ENCODE measurements around the gene NHERF2.
A peak's percentile ranks its signal among the peaks of the same experiment; 100 is the strongest.
"Not testable (repeated sequence)": the region's sequence is repeated elsewhere in the genome, so short reads cannot be mapped to it uniquely, and the experiment has no call there.

The NHERF2 gene

GRCh38 chr16:2009164-2009711, 17.5 kb upstream of the NHERF2 start:
- Mint-ChIP-seq H3K36me3 (peaks cover 33% of the 10 kb centered on the region), H3K4me1 (peaks cover 46% of the 10 kb centered on the region), H3K27ac (peak overlapping the region; percentile 93), H3K4me3 (peak overlapping the region; percentile 87), H3K9me3 (no peaks in the 10 kb centered on the region)
- DNase-seq (ENCODE audit: low spot score in 2 of 2) (no peak), ATAC-seq (peak; percentile 58)

DNA sequence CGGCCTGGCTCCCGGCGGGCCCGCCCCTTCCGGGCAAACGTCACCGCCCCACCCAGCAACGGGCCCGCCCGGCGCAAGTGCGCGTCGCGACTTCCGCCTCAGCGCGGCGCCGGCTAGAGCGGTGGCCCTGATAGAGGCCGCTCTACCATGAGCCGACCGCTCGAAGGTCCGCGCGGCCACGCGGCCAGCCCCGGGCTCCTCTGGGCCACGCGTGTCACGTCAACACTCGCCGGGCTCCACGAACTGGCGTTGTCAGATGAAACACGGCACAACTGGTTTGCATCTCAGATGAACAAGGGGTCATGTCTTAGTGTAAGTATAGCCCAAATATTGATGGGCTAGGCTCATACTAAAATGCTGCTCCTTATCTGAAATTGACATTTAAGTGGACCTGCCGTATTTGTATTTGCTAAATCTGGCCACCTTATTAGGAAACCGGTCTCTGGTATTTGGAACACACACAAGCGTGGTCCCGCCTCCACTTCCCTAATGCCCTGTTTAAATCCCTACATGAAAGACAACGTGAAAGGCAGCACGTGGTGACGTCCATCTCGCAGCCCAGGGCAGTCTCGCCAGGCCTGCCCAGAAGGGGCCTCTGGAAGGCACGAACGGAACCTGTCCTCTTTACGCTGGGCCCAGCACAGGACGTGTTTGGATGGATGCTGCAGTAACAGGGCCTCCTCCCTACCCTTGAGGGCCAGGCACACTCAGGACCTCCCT, 16.8 kb upstream of the NHERF2 start, which contains the start of gene ZNF598:
ZNF598 (minus strand) TSS at position 31 of the 720 bp plus-strand sequence.
- H3K4me1 Mint-ChIP-seq: peaks cover 39% of the 10 kb centered on the region
- peak within 1 kb of the TSS; percentile 87 for H3K4me3 Mint-ChIP-seq
- H3K27ac Mint-ChIP-seq: peak within 1 kb of the TSS; percentile 93
- peak; percentile 72 to 83 for DNase-seq (ENCODE audit: low spot score in 2 of 2)
- peaks cover 31% of the 10 kb centered on the region for H3K36me3 Mint-ChIP-seq
- no peaks in the 10 kb centered on the region for H3K9me3 Mint-ChIP-seq
- peak; percentile 97 for ATAC-seq

- ATAC-seq, H3K4me3 Mint-ChIP-seq: not testable (repeated sequence)
Measured at GRCh38 chr16:2011726-2012125, 15.0 kb upstream of the NHERF2 start.

DNA sequence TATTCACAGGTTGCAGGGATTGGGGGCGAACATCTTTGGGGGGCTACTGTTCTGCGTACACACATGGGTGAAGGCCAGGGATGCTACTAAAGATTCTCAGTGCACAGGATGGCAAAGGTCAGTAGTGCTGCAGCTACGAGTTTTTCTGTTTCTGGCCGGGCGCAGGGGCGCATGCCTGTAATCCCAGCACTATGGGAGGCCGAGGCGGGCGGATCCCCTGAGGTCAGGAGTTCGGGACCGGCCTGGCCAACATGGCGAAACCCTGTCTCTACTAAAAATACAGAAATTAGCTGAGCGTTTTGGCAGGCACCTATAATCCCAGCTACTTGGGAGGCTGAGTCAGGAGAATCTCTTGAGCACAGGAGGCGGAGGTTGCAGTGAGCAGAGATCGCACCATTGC, 13.2 kb upstream of the NHERF2 start:
- Mint-ChIP-seq H3K4me3 (no peak overlapping the region), H3K4me1 (peaks cover 5% of the 10 kb centered on the region), H3K9me3 (no peaks in the 10 kb centered on the region), H3K27ac (no peak overlapping the region), H3K36me3 (peaks cover 11% of the 10 kb centered on the region)
- DNase-seq (ENCODE audit: low spot score in 2 of 2) (no peak), ATAC-seq (no peak)

More at GRCh38 chr16:2011726-2012125, 15.0 kb upstream of the NHERF2 start:
- H3K36me3 Mint-ChIP-seq: peaks cover 27% of the 10 kb centered on the region
- not testable (repeated sequence) for H3K9me3 Mint-ChIP-seq; DNase-seq (ENCODE audit: low spot score in 2 of 2); H3K27ac Mint-ChIP-seq
- peaks cover 23% of the 10 kb centered on the region for H3K4me1 Mint-ChIP-seq

- no peak for ATAC-seq
Measured at GRCh38 chr16:2015117-2015946, 11.4 kb upstream of the NHERF2 start.

GRCh38 chr16:2015947-2016208, 10.8 kb upstream of the NHERF2 start:
- peaks cover 5% of the 10 kb centered on the region for H3K4me1 Mint-ChIP-seq
- no peak overlapping the region for H3K4me3 Mint-ChIP-seq
- H3K36me3 Mint-ChIP-seq: no peaks in the 10 kb centered on the region
- H3K27ac Mint-ChIP-seq: no peak overlapping the region
- no peaks in the 10 kb centered on the region for H3K9me3 Mint-ChIP-seq
- DNase-seq (ENCODE audit: low spot score in 2 of 2): no peak
- no peak for ATAC-seq

More at GRCh38 chr16:2015117-2015946, 11.4 kb upstream of the NHERF2 start:
- no peaks in the 10 kb centered on the region for H3K4me1 Mint-ChIP-seq
- no peak overlapping the region for H3K4me3 Mint-ChIP-seq
- DNase-seq (ENCODE audit: low spot score in 2 of 2): no peak
- H3K27ac Mint-ChIP-seq: no peak overlapping the region
- peaks cover 1% of the 10 kb centered on the region for H3K36me3 Mint-ChIP-seq
- no peaks in the 10 kb centered on the region for H3K9me3 Mint-ChIP-seq

DNA sequence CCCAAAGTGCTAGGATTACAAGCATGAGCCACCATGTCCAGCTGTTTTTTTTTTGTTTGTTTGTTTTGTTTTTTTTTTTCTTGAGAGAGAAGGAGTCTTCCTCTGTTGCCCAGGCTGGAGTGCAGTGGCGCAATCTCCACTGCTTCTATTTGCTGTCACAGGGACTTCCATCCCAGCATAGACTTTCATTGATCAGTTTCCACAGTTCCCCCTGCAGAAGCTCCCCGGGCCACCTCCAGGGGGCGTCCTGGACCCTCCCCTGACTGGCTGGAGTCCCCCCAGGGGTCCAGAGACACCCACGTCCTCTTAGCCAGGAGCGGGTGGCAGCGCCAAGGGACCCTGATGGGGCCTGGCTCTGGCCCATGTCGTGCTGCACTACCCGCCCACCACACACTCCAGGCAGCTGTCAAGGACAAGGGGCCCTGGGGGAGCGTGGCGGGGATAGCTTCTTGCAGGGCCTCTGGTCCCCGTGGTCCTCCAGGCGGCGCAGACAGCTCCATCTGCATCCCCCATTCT, 10.2 kb upstream of the NHERF2 start:
- H3K9me3 Mint-ChIP-seq: no peaks in the 10 kb centered on the region
- H3K4me3 Mint-ChIP-seq: no peak overlapping the region
- ATAC-seq (peak; percentile 39), DNase-seq (ENCODE audit: low spot score in 2 of 2) (peak in 1 of 2 donors; percentile 74)
- no peak overlapping the region for H3K27ac Mint-ChIP-seq
- no peaks in the 10 kb centered on the region for H3K36me3 Mint-ChIP-seq
- peaks cover 6% of the 10 kb centered on the region for H3K4me1 Mint-ChIP-seq

GRCh38 chr16:2019518-2019920, 7.2 kb upstream of the NHERF2 start, which contains the start of gene NPW:
Gene NPW (plus strand): TSS chr16:2019785.
- DNase-seq (ENCODE audit: low spot score in 2 of 2) (no peak), ATAC-seq (no peak)
- no peaks in the 10 kb centered on the region for H3K9me3 Mint-ChIP-seq
- H3K27ac Mint-ChIP-seq: no peak within 1 kb of the TSS
- H3K4me3 Mint-ChIP-seq: peak within 1 kb of the TSS; percentile 33
- peaks cover 19% of the 10 kb centered on the region for H3K4me1 Mint-ChIP-seq
- H3K36me3 Mint-ChIP-seq: no peaks in the 10 kb centered on the region

GRCh38 chr16:2019921-2020831, 6.5 kb upstream of the NHERF2 start:
- Mint-ChIP-seq H3K27ac (no peak overlapping the region), H3K4me3 (peak overlapping the region; percentile 33), H3K9me3 (no peaks in the 10 kb centered on the region), H3K36me3 (no peaks in the 10 kb centered on the region), H3K4me1 (peaks cover 19% of the 10 kb centered on the region)
- no peak for DNase-seq (ENCODE audit: low spot score in 2 of 2)
- no peak for ATAC-seq

GRCh38 chr16:2022723-2023091, 4.0 kb upstream of the NHERF2 start:
- Mint-ChIP-seq H3K27ac (peak overlapping the region; percentile 87), H3K4me3 (peak overlapping the region; percentile 74), H3K9me3 (no peaks in the 10 kb centered on the region), H3K4me1 (peaks cover 30% of the 10 kb centered on the region), H3K36me3 (no peaks in the 10 kb centered on the region)
- ATAC-seq: peak; percentile 51
- DNase-seq (ENCODE audit: low spot score in 2 of 2): peak in 1 of 2 donors; percentile 68

DNA sequence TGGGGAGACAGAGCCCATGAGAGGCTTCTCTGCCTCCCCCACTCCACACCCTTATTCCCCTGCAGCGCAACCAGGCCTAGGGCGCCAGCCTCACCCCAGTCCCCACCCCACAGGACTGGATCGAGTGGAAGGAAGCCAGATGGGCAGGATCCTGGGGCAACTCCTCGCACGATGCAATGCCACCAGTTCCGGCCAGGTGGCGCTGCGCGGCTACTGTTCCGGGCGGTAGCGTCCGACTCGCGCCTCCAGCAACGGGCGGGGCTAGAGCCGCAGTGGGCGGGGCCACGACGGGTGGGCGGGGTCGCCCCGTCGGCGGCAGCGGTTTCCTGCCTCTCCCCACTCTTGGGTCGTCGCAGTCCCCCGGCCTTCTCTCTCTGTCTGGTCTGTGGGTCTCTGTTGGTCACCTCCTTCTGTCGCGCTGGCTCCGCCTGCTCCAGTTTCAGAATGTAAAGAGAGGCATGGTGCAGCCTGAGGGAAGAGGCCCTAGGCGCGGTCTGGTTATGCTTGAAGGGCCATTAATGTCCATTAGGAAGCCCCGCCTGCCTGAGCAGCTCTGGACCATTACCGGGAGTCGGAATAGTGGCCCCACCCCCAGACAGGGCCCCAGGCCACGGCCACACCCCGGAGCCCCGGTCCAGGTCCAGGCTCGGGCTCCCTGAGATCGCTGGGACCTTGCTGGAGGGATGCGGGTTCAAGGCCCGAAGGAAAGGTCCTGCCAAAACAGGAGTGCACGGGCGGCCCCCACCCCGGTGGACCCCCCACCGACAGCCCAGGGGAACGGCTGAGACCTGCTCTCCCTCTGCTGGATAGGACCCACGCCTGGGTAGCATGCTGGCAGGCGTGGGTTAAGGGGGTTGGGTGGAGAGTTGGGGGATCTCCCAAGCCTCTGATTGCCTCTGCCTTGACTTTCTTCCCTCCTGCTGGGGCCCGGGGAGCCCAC, 3.3 kb upstream of the NHERF2 start:
- Mint-ChIP-seq H3K4me1 (peaks cover 30% of the 10 kb centered on the region), H3K4me3 (peak overlapping the region; percentile 74), H3K9me3 (no peaks in the 10 kb centered on the region), H3K36me3 (no peaks in the 10 kb centered on the region), H3K27ac (peak overlapping the region; percentile 87)
- DNase-seq (ENCODE audit: low spot score in 2 of 2): peak; percentile 99
- peak; percentile 83 for ATAC-seq

DNA sequence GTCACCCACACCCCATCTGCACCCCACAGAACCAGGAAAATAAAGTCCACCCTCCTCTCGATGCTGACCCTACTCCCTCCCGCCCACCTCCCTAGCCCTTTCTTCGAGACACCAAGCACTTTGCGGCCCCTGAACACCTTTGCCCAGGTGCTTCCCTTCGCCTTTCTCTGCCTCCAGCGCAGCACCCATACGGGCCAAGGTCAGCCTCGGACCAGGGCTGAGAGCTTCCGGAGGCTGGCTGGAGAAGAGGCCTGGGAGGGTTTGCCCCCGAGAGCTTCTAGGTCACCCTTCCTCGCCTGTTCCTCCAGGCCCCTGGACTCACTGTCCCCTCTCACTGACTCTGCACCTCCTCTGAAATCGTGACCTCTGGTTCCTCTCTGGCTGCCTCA, 2.7 kb upstream of the NHERF2 start:
- no peak for ATAC-seq
- Mint-ChIP-seq H3K4me3 (no peak overlapping the region), H3K27ac (no peak overlapping the region), H3K36me3 (no peaks in the 10 kb centered on the region), H3K4me1 (peaks cover 30% of the 10 kb centered on the region), H3K9me3 (no peaks in the 10 kb centered on the region)
- DNase-seq (ENCODE audit: low spot score in 2 of 2): no peak

DNA sequence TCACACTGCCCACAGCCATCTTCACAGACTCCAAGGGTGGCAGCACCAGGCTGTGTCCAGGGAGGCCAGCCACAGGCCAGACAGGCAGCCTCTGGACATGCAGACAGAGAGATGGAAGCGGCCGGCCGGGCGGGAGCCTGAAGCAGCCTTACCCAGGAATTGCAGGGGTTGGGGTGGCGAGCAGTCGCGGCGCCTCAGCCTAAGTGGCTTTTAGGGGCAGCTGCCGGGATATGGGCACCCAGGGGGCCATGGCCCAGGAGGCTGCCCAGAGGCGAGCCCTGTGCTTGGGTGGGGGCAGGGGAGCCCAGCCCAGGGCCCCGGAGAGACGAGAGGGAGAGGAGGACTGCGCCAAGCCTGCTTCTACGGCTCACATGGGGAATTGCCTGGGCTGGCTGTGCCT, 1.5 kb upstream of the NHERF2 start:
- peak overlapping the region; percentile 55 for H3K4me3 Mint-ChIP-seq
- H3K27ac Mint-ChIP-seq: peak overlapping the region; percentile 52
- DNase-seq (ENCODE audit: low spot score in 2 of 2): no peak
- H3K4me1 Mint-ChIP-seq: peaks cover 30% of the 10 kb centered on the region
- H3K9me3 Mint-ChIP-seq: no peaks in the 10 kb centered on the region
- H3K36me3 Mint-ChIP-seq: no peaks in the 10 kb centered on the region
- no peak for ATAC-seq

Data from stimulated activated effector memory CD8-positive, alpha-beta T cell treated with anti-CD3 and anti-CD28 coated beads, Interleukin-12 subunit alpha, Interleukin-12 subunit beta, amount 100 ng/mL, for 72 hours (primary cell).